Cardiac fibroblast (primary cell): ENCODE results near the gene DPCD.

ENCODE experiments used
- DNase-seq, 2 donors: peaks; one replicate each; pipeline versions ENCODE4 v3.0.0 to v3.0.0-alpha.2; 2010; ENCODE audit warnings: low read depth in 2 of 2
- H3K4me3 ChIP-seq, 2 donors: replicated peaks in 1 of 2; 1 replicate in 1 of 2; 2 replicates in 1 of 2; pipeline ENCODE4 v1.5.1; 2011; ENCODE audit warnings: low read depth in 2 of 2, low read length in 2 of 2, mild to moderate bottlenecking in 2 of 2, moderate library complexity in 1 of 2
- CTCF ChIP-seq: IDR thresholded peaks from one replicate; pipeline ENCODE4 v1.5.1; 2011; ENCODE audit warnings: low read depth, mild to moderate bottlenecking, low read length, inconsistent platforms

The DPCD gene

GRCh38 chr10:101558204-101558603 lies 29.9 kb upstream of the DPCD start:
- no peak overlapping the region for H3K4me3 ChIP-seq
- TF ChIP-seq CTCF, result no peak
- DNase-seq, result no peak

GRCh38 chr10:101558671-101559595 lies 29.2 kb upstream of the DPCD start:
- DNase-seq, result no peak
- TF ChIP-seq CTCF, result no peak
- H3K4me3 ChIP-seq, result no peak overlapping the region

GRCh38 chr10:101559596-101560297 lies 28.4 kb upstream of the DPCD start:
- no peak overlapping the region for H3K4me3 ChIP-seq
- DNase-seq, result no peak
- TF ChIP-seq CTCF, result no peak

- H3K4me3 ChIP-seq, result no peak overlapping the region
- TF ChIP-seq CTCF, result no peak
- DNase-seq, result no peak
Measured at GRCh38 chr10:101560298-101561067, 27.6 kb upstream of the DPCD start.

GRCh38 chr10:101561068-101561915 lies 26.8 kb upstream of the DPCD start:
- no peak for DNase-seq

More at GRCh38 chr10:101561068-101561915, 26.8 kb upstream of the DPCD start:
- no peak for TF ChIP-seq CTCF
- no peak overlapping the region for H3K4me3 ChIP-seq
